Suppressor macrophage (primary cell): ENCODE data around the gene ALDH7A1.
"Not testable (repeated sequence)": the region's sequence is repeated elsewhere in the genome, so short reads cannot be mapped to it uniquely, and the experiment has no call there.

Experiments
- DNase-seq, 4 experiments: peaks; one replicate each; pipeline ENCODE4 v3.0.0-alpha.2; 2020 to 2022

Gene ALDH7A1

GRCh38 chr5:126534553-126534952 lies 60.5 kb downstream of the ALDH7A1 start:
- DNase-seq: no peak

DNA sequence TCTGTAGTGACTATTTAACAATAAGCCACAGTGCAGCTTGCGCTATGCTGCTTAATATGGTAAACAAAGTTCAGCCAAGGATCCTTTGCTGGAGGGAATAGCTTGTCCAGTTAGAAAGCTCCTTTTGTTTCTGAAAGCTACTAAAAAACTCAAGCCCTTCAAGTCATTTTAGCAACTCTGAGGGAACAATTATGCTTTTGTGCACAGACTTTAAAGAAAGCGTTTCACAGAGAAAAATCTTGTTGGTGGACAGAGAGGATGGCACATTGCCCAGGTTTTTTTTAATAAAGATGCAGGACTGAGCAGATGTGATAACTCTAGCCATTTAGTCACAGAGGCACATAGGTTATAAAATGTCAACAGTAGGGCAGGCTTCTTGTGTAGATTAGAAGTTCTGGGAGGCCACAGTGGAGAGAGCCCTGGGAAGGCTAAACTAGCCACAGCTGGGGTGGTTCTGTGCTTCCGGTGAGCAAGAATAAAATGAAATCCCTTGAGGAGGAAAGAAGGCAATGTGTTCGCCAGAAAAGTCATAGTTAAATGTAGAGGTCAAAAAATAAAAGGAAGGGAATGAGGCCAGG lies 63.4 kb downstream of the ALDH7A1 start:
- DNase-seq: no peak

GRCh38 chr5:126527892-126528291 lies 67.1 kb downstream of the ALDH7A1 start:
- DNase-seq: peak in 2 of 4 experiments; percentile 11 to 34

GRCh38 chr5:126527158-126527557 lies 67.9 kb downstream of the ALDH7A1 start:
- DNase-seq: no peak

DNA sequence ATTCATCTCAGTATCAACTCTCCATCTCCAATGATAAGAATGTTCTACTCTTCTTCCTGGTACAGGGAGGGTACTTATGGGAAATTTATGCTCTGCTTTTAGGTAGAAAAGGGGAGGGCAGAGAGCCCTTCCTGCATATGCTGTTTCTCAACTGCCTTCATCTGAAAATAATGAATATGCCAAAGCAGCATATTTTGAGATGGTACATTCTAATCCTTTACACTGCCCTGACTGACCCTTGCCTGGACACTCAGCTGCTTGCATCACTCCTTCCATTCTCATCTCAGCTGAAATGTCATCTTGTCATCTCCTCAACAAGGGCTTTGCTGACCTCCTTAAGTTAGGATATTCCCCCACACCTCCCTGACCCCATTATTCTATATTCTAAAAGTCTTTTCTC lies 68.5 kb downstream of the ALDH7A1 start:
- no peak for DNase-seq

DNA sequence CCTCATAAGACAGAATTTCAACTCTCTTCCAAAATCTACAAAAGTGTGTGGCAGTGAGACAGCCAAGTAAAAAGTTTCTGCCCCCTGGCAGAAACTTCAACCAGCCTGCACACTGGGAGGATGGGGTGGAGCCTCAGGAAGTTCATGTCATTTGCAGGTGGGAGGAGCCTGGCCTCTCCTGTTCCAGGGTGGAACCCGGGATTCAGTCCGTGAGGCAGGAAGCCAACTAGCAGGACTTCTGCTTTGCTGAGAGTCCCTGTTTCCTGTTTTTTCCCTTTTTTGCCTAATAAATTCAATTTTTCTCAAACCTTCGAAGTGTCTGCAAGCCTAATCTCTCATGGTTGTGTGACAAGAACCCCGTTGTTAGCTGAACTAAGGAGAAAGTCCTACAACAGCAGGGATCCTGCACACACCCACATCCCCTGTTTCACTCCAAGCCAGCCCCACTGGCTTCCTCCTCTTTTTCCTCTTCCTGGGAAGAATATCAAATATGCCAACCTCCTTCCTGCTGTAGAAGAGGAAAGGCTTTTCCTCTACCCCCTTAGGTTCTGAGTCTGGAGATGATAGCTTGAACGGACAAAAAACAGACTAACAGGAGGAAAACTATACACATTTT lies 69.3 kb downstream of the ALDH7A1 start:
- DNase-seq: peak; percentile 51 to 72 (median 62)

- no peak for DNase-seq
Measured at GRCh38 chr5:126523818-126524510, 71.1 kb downstream of the ALDH7A1 start.

- DNase-seq: no peak
Measured at GRCh38 chr5:126521130-126521529, 73.9 kb downstream of the ALDH7A1 start.

- DNase-seq: no peak
Measured at GRCh38 chr5:126520593-126520953, 74.4 kb downstream of the ALDH7A1 start.

DNA sequence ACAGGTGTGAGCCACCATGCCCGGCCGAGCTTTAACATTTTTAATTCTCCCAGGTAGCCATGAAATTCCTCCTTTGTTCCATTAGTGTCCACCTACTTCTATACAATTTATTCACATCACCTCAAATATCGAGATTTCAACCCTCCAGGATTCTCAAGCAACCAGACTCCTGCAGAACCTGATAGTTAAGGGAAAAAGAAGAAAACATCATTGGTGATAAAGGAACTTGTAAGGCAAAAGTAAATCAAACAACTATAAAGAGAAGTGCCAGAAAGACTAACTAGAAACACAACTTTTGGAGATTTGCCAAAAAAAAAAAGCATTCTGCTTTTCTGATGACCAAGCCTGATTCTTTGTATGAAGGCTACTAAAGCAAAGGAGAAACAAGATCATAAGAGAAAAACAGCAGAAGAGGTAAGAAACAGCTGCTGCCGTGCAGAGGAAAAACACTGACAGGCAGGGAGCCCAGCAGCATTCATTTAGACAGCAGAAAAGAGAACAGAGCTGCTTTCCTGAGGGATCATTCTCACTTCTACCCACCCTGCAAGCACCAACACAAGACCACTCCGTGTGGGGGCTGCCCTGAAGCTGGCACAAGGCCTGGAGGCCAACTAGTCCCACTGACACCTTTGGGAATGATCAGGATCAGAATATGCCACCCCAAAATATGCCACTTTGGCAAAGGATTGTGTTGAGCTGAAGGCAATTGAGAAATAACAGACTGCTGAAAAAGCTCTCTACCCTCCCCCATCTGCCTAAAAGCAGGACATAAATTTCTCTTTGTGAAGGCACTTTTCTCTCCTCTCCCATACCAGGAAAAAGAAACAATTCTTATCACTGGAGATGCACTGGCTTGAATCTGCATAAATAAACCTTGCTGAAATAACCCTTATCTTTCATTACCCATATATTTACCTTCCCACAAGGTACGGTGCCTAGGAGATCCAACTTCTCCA lies 75.1 kb downstream of the ALDH7A1 start:
- peak in 2 of 4 experiments; percentile 34 to 42 for DNase-seq

DNA sequence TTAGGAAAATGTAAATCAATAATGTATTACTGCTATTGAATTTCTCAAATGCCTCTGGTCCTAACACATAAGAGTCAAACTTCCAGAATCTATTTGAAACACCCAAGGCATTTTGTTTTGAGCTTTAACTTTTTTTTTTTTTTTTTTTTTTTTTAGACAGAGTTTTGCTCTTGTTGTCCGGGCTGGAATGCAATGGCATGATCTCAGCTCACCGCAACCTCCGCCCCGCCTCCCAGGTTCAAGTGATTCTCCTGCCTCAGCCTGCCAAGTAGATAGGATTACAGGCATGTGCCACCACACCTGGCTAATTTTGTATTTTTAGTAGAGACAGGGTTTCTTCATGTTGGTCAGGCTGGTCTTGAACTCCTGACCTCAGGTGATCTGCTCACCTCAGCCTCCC lies 75.8 kb downstream of the ALDH7A1 start:
- not testable (repeated sequence) for DNase-seq

DNA sequence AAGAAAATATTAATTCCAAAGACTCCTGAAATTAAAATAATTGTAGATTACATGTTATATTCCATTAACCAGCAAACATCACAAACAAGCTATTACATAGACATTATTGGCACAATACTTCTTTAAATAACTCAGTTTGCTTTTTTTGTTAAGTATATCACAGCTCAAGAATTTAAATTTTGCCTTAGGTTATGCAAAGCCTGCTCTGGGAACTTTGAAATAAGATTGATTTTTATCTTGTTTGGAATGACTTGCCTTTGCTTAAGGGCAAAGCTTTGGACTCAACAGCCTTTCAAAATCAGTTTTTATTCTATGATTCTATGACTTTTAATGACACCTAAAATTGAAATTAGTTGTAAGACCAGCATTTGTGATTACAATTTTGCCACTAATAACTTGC lies 78.2 kb downstream of the ALDH7A1 start:
- DNase-seq: no peak

DNA sequence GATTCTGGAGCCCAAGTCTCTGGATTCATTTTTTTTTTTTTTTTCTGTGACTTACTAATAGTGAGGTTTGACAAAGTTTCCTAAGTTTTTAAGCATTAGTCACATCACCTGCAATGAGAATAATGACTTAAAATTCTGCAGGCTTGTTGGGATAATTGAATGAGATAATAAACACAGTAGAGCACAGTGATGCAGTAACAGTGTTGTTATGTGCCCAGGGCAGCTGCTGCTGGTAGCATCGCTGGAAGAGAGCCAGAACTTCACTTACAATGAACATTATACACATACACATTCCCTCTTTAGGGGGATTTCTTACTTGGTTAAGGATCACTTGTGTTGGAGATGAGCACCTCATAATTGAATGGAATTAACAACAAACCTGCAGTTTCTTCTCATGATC lies 78.9 kb downstream of the ALDH7A1 start:
- no peak for DNase-seq

DNA sequence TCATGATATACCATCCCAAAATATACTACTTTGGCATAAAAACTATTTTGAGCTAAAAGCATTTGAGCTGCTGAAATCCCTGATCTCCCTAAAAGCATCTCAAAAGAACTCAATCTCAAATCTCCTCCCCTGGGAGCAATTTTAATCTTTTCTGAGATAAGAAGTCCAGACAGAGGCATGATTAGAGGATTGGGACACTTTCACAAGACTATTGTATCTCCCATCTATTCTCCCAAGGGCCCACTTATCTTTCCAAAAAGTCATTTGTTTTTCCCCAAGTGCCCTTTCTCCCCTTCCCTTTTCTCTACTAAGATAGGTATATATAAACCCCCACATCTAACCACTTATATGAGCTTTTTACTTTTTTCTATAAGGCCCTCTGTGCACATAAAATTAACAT lies 79.7 kb downstream of the ALDH7A1 start:
- DNase-seq: no peak

DNA sequence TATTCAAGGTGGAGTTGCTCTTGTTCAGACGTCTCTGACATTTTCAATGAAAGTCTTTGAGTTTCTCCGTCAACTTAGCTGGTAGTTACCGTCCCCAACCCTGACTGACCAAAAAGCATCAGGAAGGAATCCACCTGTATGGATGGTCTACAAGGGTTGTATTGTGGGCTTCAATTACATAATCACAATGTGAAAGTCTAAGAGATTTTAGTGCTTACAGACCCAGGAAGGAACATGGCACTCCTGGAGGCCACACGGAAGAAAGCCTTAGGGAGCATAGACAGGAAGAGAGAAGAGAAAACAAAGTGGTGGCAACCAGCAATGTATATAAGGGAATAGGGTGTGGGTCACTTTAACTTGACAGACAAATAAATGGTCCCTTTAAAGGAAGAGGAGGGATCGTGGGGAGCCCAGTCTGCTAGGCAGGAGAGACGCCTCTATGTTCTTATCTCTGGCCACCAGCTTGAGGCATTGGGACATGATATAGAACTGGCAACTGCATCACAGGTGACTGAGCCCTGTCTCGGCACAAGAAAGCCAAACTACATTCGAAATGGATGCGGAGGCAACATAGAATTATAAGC lies 80.4 kb downstream of the ALDH7A1 start:
- DNase-seq: no peak

- DNase-seq: no peak
Measured at GRCh38 chr5:126514131-126514557, 80.9 kb downstream of the ALDH7A1 start.

- DNase-seq: no peak
Measured at GRCh38 chr5:126513703-126514102, 81.3 kb downstream of the ALDH7A1 start.

- DNase-seq: no peak
Measured at GRCh38 chr5:126513302-126513701, 81.7 kb downstream of the ALDH7A1 start.

GRCh38 chr5:126512451-126512850 lies 82.6 kb downstream of the ALDH7A1 start:
- DNase-seq: no peak

GRCh38 chr5:126511961-126512360 lies 83.1 kb downstream of the ALDH7A1 start:
- no peak for DNase-seq

GRCh38 chr5:126509339-126509738 lies 85.7 kb downstream of the ALDH7A1 start:
- no peak for DNase-seq

GRCh38 chr5:126508962-126509279 lies 86.1 kb downstream of the ALDH7A1 start:
- DNase-seq: peak; percentile 6 to 64 (median 46)
